NB4 (cell line): ENCODE data around the gene SLC1A4.

ENCODE experiments used
- POLR2A ChIP-seq: IDR thresholded peaks from 2 replicates; pipeline ENCODE4 v1.6.1; 2011; ENCODE audit warnings: mild to moderate bottlenecking; ENCODE audit not compliant: insufficient read length; ENCODE audit errors: extremely low read depth
- TF ChIP-seq, protein P1 (sequence below): IDR thresholded peaks from one replicate; pipeline ENCODE4 v1.5.1; 2012; ENCODE audit warnings: low read depth, low read length
- TF ChIP-seq, protein P2 (sequence below): IDR thresholded peaks from 2 replicates; pipeline ENCODE4 v1.6.1; 2011; ENCODE audit warnings: low read depth, low read length

DNA sequence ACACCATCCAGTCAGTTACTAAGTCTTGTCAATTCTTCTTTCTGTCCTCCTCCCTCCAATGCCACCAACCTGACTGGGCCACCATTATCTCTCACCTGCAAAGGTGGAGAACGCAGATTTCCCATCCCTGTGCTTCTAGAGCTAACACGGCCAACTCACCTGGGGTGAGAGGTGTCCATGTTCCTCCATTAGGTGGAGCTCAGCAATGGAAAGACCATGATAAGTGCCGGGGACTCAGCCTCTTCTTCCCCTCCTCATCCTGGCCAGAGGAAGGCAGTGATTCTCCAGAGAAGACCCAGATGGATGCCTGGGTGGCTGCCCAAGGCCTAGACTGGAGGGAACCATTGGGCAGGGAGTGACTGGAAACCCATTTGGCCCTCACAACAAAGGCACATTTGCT, 48.1 kb upstream of the SLC1A4 start:
- TF ChIP-seq, protein P1, sequence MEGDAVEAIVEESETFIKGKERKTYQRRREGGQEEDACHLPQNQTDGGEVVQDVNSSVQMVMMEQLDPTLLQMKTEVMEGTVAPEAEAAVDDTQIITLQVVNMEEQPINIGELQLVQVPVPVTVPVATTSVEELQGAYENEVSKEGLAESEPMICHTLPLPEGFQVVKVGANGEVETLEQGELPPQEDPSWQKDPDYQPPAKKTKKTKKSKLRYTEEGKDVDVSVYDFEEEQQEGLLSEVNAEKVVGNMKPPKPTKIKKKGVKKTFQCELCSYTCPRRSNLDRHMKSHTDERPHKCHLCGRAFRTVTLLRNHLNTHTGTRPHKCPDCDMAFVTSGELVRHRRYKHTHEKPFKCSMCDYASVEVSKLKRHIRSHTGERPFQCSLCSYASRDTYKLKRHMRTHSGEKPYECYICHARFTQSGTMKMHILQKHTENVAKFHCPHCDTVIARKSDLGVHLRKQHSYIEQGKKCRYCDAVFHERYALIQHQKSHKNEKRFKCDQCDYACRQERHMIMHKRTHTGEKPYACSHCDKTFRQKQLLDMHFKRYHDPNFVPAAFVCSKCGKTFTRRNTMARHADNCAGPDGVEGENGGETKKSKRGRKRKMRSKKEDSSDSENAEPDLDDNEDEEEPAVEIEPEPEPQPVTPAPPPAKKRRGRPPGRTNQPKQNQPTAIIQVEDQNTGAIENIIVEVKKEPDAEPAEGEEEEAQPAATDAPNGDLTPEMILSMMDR = no peak
- TF ChIP-seq POLR2A = no peak
- TF ChIP-seq, protein P2, sequence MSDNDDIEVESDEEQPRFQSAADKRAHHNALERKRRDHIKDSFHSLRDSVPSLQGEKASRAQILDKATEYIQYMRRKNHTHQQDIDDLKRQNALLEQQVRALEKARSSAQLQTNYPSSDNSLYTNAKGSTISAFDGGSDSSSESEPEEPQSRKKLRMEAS = no peak
